ENCODE measurements around the gene CENPL.

Gene CENPL

GRCh38 chr1:173867753-173868265 is 43.1 kb upstream of the CENPL start, which contains the start of gene GAS5:
TSS of gene GAS5 (minus strand) at chr1:173867989.
- DNase-seq (ENCODE audit: extremely low read depth, low read depth): peak; percentile 99
- TF ChIP-seq CTCF (IDR thresholded peaks at IDR 0.05; ENCODE audit: low read depth, low read length, missing control alignments): no peak
- H3K4me3 ChIP-seq (replicated peaks; ENCODE audit: low read depth, low read length): peak within 1 kb of the TSS; percentile 84

- no peak for TF ChIP-seq CTCF (IDR thresholded peaks at IDR 0.05; ENCODE audit: low read depth, low read length, missing control alignments)
- H3K4me3 ChIP-seq (replicated peaks; ENCODE audit: low read depth, low read length): peak overlapping the region; percentile 84
- DNase-seq (ENCODE audit: extremely low read depth, low read depth): no peak
These were observed 42.6 kb upstream of the CENPL start for GRCh38 chr1:173867141-173867752.

- no peak for DNase-seq (ENCODE audit: extremely low read depth, low read depth)
- H3K4me3 ChIP-seq (replicated peaks; ENCODE audit: low read depth, low read length): peak overlapping the region; percentile 84
- TF ChIP-seq CTCF (IDR thresholded peaks at IDR 0.05; ENCODE audit: low read depth, low read length, missing control alignments): no peak
These were observed 41.9 kb upstream of the CENPL start for GRCh38 chr1:173866413-173867115.

- no peak for DNase-seq (ENCODE audit: extremely low read depth, low read depth)
- no peak for TF ChIP-seq CTCF (IDR thresholded peaks at IDR 0.05; ENCODE audit: low read depth, low read length, missing control alignments)
- peak overlapping the region; percentile 84 for H3K4me3 ChIP-seq (replicated peaks; ENCODE audit: low read depth, low read length)
These were observed 40.9 kb upstream of the CENPL start for GRCh38 chr1:173865468-173866164.

- TF ChIP-seq CTCF (IDR thresholded peaks at IDR 0.05; ENCODE audit: low read depth, low read length, missing control alignments): no peak
- no peak for DNase-seq (ENCODE audit: extremely low read depth, low read depth)
- peak overlapping the region; percentile 84 for H3K4me3 ChIP-seq (replicated peaks; ENCODE audit: low read depth, low read length)
These were observed 39.6 kb upstream of the CENPL start for GRCh38 chr1:173864179-173864867.

Measured in HFF-Myc (cell line).